ENCODE measurements around the gene KMT2A.
"Not testable (repeated sequence)": the region's sequence is repeated elsewhere in the genome, so short reads cannot be mapped to it uniquely, and the experiment has no call there.

The KMT2A gene

DNA sequence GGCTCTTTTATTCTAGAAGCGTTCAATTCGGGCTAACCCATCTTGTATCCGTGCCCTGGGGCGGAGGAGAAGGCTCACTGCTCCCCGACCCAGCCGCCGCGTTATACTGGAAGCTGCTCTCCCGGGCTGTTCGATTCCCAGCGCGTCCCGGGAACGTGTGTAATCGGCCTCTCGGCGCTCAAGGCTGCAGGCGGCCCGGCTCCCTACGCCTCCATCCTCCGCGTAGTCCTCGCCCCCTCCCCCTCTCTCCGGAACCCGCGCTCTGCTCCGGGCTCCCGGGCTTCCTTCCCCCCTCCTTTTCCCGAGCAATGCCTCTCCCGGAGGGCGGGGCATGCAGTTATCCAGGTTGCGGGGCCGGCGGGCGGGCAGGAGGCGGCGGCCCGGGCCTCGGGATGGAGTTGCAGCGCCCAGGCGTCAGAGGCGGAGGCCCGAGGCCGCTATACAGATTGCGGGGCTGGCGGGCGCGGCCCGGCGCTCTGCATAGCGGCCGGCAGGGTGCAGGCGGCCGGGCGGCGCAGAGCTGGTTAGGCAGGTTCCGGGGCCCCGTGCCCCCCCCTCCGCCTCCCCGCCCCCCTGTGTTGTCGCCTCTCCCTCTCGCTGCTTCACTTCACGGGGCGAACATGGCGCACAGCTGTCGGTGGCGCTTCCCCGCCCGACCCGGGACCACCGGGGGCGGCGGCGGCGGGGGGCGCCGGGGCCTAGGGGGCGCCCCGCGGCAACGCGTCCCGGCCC is at the start of gene KMT2A:
Gene KMT2A (plus strand): TSS at position 600 of the 732 bp plus-strand sequence. CDS start 21 bp downstream, at position 621.
- peak; percentile 96 for DNase-seq

DNA sequence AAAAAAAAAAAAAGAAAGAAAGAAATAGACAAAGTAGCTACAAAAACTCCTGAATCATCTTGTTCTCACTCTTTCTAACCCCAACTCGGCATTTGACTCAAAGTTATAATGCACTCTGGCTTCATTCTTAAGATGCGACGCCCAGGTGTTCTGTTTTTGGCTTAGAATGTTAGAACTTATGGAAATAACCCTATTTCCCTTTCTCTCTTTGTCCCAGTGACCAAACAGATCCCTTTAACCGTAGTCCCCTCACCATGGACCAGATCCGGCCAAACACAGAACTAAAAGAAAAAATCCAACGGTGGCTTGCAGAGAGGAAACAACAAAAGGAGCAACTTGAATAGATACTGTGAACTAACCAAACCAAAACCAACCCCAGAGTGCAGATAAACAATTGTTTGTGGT is 40.2 kb upstream of the KMT2A start:
- no peak for DNase-seq

DNA sequence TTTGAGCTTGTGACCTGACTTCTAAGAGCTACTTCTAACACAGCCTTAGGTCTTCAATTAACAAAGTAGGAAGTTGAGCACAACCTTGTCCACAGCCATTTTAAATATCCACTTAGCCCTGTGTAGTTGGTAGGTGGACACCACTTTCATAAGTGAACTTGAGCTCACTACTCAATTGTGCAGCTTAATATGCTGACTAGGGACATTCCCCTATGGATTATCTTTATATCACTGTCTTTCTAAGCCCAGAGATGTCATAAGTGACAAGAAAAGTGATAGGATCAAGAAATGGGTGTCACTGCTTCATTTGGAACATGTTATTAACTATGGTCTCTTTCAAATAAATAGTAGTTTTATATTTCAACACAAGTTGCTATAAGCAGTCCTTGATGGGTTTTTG is 38.8 kb upstream of the KMT2A start:
- DNase-seq, result no peak

DNA sequence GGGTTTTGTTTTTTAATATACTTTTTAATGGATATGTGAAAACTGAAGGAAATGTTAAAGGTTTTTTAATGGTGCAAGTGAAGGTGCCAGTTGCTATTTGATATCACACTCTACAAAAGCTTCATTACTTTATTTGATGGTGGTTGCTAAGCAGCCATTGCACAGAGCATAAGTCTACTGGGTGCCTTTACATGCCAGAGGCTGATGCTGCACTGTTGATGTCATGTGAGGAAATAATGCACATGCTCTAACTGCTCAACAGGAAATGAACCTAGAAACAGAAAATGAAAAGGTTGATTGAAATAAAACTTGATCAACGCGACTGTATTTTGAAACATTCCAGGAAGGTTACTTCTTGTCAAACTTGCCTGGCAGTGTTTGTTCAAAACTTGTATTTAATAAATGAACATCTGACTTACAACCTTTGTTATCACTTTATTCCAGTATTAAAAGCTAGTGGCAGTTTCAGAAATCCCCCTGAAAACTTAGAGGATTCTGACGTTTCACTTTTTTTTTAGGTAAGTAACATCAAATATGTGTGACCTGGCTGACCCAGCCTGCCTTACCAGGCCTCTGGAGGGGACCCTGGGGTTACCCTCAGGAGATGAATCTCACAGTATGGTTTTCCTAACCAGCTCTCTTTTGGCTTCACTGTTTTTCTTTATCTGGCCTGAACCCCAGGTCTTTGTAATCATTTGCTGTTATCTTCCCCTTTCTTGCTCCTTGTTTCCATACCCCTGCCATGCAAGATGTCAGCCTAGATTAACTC is 37.3 kb upstream of the KMT2A start:
- peak; percentile 18 for DNase-seq

DNA sequence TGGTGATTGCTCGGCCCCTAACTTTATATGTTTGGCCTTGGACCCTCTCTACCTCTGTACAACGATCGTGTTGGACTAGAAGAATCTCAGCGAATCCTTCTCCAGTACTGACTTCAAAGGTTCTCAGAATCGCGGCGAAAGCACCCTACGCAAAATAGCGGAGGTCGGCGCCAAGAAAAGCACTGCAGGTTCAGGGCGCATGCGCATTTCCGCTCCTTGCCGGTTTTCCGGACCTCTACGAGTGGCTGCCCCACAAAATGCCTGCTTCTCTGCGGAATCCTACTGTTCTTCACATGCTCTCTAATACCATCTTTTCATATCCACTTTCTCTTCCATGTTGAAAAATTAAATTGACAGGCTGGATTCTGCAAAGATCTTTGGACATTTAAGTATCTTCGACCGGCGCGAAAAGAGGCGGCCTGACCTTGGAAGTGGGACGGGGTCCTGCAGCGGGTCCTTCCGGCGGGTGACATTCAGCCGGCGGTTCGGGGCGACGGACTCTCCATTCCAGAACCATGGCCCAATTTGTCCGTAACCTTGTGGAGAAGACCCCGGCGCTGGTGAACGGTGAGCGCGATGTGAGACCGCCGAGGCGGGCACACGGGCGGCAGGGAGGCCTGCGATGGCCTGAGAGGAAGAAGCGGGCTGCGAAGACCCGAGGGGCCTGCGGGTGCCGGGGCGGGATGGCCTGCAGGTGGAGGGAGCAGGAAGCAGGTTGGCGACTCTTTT is 35.0 kb upstream of the KMT2A start, which contains the start of gene ATP5MG:
Gene ATP5MG (plus strand): TSS at position 456 of the 729 bp plus-strand sequence. CDS start 60 bp downstream, at position 516.
- peak; percentile 91 for DNase-seq

DNA sequence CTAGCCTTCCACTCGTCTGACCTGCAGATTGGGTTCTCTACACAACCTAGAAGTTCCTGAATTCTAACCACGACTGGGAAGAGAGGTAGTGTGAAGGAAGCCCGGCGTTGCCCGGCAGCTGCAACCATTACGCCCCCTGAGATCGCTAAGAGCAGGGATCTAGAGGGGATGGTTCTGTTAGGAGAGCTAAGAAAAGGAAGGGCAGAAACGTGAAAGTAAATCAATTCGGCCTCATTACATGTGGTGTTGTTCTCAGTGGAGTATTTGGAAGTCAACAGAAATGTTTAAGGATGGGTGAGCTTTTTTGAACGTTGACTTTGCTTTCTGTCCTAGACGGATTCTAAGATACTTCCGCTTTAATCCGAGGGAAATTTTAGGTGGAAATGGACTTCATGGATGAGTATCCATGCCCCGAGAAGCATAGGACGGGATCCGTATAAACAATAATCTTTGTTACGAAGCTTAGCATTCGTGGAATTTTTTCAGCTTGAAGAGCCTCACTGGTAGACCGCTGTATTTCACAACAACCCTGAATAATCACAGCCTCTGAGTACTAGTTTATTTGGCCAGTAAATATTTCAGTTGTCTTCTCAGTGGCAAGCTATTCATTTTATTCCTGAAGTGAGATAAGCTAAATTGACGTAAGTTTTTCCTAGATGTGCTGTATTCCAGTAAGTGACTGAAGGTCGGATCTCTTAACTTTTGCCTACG is 34.3 kb upstream of the KMT2A start:
- DNase-seq, result no peak

DNA sequence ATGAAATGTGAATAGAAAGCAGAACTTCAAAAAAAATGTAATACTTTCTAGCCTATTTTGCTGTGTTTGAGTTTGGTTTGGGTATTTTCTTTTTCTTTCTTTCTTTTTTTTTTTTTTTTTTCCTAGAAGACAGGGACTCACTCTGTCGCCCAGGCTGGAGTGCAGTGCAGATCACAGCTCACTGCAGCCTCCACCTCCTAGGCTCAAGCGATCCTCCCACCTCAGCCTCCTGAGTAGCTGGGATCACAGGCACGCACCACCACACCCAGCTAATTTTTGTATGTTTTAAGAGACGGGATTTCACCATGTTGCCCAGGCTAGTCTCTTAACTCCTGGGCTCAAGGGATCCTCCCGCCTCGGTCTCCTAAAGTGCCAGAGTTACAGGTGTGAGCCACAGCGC is 33.7 kb upstream of the KMT2A start:
- not testable (repeated sequence) for DNase-seq

DNA sequence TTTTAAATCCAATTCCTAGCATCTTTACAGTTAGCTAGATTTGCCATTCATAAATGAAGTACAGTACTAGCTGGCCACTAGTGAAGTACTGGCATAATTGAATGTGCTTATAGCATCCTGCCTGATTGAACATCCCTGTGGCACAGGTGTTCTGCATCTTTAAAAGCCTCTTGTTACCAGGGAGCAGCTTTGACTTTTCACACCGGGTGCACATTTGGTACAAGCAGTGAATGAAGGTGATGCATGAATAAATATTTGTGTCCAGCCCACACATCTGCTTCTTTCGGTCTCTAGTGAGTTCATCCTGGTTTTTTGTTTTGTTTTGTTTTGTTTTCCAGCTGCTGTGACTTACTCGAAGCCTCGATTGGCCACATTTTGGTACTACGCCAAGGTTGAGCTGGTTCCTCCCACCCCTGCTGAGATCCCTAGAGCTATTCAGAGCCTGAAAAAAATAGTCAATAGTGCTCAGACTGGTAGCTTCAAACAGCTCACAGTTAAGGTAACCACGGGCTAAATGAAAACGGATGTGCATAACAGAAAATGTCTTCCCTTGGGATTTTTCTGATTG is 29.6 kb upstream of the KMT2A start:
- DNase-seq, result no peak

DNA sequence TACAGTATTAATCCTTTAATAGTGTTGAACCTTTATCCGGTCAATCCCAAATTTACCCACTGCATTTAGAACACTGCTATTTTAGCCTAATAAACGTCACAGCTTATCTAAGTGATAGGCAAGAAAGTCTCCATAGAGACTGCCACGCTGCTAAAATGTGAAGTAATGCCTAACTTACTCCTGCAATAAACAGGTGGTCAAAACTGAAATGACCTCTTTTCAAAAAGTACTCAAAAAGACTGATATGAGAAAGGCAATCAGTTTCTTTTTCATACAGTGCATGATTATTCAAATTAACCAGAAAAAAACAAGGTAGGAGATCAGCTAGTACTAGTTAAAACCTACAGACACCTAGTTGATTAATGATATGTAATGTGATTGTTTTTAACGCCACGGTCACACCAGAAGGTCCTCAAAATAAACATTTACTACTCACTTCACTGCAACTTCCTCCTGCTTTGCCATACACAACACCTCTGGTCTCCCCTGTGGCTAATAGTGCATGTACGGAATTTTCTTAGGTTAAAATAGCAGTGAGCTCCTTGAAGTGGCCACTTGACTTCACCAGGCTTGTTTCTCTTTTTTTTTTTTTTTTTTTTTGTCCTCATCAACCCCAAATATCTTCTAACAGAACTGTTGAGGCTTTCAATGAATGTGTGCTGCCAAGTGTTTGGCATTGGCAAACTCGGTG is 26.1 kb upstream of the KMT2A start:
- no peak for DNase-seq

DNA sequence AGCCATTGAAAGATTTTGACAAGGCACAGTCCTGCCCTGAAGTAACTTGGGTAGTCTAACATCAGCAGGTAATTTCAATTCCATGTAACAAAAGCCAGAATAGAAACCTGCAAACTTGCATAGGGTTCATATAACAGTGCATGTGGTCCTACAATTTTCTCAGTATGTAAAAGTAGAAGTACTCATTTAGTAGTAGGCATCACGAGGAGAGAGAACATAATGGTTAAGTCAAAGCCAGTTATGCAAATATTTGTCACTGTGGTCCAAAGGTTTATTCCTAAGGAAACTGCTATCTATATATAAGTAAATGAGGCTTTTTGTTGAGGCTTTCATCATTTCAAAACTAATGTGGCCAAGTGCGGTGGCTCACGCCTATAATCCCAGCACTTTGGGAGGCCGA is 24.8 kb upstream of the KMT2A start:
- DNase-seq, result no peak

DNA sequence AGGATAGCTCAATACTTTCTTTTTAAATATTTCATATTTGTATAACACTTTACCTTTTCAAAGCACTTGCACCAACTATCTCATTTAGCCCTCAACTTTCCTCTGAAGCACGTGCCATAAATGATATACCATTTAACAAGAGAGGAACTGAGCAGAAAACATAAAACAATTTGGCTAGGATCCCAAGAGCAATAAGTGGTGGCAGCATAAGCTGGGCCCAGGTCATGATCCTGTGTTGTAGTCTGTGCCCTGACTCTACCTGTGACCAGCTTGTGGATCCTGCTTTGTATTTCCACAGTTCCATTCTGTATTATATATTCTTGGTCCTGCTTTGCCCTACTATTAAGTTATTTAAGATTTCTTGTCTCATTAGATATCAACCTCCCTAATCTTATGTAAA is 23.4 kb upstream of the KMT2A start:
- no peak for DNase-seq

DNA sequence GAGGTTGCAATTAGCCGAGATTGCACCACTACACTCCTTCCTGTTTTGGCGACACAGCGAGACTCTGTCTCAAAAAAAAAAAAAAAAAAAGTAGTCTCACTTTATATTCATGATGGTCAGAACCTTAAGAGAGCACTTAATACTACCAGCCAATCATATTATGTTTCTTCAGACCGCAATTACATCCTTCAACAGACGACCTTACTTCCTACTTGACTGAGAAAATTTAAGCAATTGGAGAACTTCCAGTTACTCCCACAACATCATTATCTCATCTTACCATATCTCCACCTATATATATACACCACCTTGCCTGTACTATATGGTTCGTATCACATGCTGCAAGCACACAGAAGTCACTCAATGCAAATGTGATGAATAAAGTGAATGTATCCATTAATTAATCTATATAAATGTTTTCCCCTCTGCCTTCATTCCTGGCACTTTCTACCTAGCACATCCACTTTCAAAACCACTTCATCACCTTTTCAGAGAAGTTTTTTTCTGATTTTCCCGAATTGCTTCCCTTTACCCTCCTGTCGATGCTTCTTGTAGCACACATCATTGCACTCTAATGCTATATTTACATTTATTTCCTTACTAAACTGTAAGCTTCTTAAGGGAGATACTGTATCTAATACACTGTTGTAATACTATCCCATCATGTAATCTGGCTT is 21.1 kb upstream of the KMT2A start:
- no peak for DNase-seq

DNA sequence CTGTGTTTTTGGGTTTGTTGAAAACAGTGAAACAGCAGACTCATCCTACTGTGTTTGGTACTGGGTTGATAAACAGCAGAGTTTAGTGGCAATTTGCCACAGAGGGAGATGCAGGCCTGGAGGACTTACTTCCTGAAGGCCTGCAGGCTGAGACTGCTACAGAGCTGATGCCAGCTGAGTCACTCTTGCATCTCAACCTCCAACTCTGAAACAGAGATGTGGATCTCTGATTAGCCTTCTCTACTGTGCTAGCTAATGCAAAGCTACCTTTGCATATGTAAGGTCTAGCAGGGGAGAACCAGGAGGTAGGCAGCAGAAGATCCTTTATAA is 20.6 kb upstream of the KMT2A start:
- no peak for DNase-seq

DNA sequence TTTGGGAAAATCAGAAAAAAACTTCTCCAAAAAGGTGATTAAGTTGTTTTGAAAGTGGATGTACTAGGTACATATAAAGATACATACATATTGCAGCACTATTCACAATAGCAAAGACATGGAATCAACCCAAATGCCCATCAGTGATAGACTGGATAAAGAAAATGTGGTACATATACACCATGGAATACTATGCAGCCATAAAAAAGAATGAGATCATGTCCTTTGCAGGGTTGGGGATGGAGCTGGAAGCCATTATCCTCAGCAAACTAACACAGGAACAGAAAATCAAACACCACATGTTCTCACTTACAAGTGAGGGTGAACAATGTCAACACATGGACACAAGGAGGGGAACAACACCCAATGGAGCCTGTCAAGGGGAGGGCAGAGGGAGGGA is 19.4 kb upstream of the KMT2A start:
- DNase-seq, result not testable (repeated sequence)

DNA sequence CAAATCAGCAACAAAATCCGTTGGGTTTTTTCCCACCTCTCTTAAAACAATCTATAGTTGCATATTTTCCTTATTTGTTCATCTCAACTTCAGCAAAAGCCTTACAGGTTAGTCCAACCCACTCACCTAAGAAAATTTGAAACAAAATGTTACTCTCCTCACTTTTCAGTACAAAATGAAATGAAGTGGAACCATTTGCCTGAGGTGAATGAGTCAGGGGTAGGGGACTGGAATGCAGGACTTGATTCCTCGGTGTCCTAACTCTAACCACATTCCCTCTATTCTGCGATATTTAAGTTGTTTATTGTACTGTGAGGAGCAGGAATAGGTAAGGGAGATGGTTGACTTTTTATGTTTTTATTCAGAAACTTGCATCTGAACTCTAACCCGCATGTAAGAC is 18.5 kb upstream of the KMT2A start:
- DNase-seq, result no peak

DNA sequence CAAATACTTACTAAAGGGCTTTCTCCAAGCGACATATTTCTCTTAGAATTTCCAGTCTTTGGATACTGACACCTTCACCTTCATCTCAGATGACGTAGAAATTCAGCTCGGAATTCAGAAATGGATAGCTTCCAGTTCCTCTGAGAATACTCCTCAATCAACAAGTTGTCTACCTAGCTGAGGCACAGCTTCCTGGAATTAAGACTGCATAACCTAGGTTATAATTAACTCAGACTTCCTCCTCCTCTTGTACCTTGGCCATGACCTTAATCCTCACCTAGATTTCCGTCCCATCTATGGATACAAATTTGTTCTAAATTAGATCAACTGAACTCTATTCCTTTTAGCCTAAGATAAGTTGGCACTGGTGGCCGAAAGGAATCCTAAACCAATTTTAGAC is 17.5 kb upstream of the KMT2A start:
- DNase-seq, result no peak

DNA sequence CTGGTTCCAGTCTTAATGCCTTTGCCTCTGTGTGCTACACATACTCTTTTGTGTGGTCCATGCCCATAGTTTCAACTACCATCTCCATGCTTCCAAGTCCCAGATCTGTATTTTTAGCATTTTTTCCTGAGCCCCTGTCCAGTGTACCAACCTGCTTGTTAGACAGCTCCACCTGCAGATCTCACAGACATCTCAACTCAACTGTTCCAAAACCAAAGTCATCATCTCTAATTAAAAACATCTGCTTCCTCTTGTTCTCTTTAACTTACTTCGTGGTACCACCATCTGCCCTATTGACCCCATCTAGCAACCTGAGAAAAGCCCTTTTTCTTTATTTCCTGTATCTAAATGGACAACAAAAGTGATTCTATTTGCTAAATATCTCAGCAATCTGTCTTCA is 8.6 kb upstream of the KMT2A start:
- DNase-seq, result no peak

DNA sequence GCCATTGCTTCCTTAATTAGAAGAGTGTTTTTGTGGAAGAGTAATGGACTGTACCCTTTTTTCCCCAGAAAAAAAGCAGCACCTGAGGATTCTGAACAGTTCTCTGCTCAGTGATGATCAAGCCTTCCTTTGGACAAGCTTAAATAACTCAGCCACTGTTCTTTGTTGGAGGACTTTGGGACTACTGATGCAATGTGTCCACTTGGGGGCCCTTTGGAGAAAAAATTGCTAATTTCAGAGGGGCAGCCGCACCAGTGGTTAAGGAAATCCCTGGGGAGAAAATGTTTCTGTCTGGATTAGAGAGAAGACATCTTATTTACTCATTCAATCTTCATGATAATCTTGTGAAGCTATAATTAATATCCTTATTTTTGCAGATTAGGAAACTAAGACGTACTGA is 5.3 kb upstream of the KMT2A start:
- DNase-seq, result no peak

DNA sequence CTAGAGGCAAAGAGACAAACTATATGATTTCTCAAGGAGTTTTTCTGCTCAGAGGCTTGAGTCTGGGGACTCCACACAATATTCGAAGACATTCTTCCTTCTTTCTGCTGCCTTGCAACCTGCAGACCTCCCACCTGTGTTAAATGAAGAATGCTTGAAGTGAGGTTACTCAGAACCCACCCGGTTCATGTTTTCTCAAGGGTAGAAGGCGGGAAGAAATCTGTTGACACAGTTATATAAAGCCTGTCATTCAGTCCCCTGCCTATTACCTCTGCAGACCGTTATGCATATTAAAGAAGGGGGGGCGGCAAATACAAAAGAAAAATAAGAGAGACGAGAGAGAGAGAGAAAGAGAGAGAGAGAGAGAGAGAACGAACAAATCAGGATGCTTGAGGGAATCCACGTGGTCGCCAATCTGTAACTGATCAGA is 2.2 kb upstream of the KMT2A start:
- no peak for DNase-seq

DNA sequence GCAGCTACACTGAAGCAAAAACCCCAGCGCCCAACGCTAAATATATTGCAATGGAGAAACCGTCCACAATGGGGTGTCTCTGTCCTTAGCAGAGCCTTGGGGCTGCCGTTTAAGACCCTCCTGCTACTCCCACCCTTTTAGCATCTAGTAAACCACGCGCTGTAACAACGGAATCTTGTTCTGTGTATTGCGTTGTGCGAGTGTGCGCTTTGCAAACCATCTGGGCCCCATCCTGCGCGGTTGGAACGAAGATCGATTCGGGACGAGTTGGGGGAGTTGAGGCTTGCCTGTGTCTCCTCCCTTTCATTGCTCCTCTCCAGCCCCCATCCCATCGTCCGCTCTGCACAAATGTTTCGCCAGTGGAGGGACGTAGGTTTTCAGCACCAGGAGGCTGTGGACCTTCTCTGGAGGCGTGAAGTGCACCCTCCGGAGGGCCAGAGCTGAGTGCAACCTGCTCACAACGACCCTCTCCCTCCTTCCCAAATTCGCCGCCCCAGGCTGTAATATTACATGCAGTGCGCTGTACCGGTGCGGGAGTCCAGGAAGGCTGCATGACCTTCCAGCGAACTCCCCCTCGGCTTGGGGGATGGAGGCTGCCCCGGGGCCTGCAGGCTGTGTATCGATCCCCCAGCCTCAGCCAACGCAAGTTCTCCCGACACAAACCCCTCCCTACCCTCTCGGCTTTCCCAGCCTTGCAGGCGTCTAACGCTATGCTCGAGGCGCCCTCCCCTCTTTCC is 1.6 kb upstream of the KMT2A start:
- peak; percentile 33 for DNase-seq
